Tibial nerve (tissue), 3 donors: ENCODE measurements around the gene UBXN10.

ENCODE experiments used
- CTCF ChIP-seq, 5 experiments: fragments of 200-600 bp in 3 of 5; fragments of 450-650 bp in 2 of 5; sonication (generic) in 3 of 5; IDR thresholded peaks; one replicate each; pipeline ENCODE4 v1.5.1; 2016 to 2019; ENCODE audit warnings: antibody characterized with exemption in 5 of 5, mild to moderate bottlenecking in 3 of 5, moderate library complexity in 2 of 5
- POLR2A ChIP-seq, 2 donors: fragments of 450-650 bp; IDR thresholded peaks; one replicate each; pipeline ENCODE4 v1.6.1; 2017; ENCODE audit warnings: antibody characterized with exemption in 2 of 2, mild to moderate bottlenecking in 2 of 2, moderate library complexity in 2 of 2

- TF ChIP-seq CTCF (IDR thresholded peaks at IDR 0.05) (no peak), POLR2A (IDR thresholded peaks at IDR 0.05) (no peak)
Observed at GRCh38 chr1:20234788-20235535, 49.1 kb downstream of the UBXN10 start.
